IMR-90 (cell line): ENCODE measurements around the gene ELL2. TPM values are rescaled to one million over a fixed set of nuclear protein-coding genes. Genes with fewer than 3 reads are reported as not detected.

ENCODE experiments used
- ATAC-seq: fragments of 200-7000 bp; cut with Tn5 transposase; 2 replicates; pipeline ENCODE4 v1.9.1; 2020; ENCODE audit warnings: low read depth, mild to moderate bottlenecking, moderate library complexity
- BruUV-seq: library from RNA; stranded (reverse); fragments of 400-500 nt; replicated peaks from 2 replicates; lab custom pipeline; 2021; lab: Mats Ljungman, UMichigan
- CTCF ChIA-PET: fragments of 300-600 bp; formaldehyde crosslinking; extraction: SDS; loops from one replicate; lab custom pipeline; 2021; ENCODE audit warnings: antibody characterized with exemption; lab: Yijun Ruan, JAX
- POLR2A ChIA-PET: fragments of 300-600 bp; sonication (Branson Sonifier 250); formaldehyde crosslinking; loops from one replicate; lab custom pipeline; 2022; ENCODE audit warnings: antibody characterized with exemption; ENCODE audit not compliant: unreplicated experiment; lab: Charles Lee
- DNase-seq: peaks from one replicate; pipeline ENCODE4 v3.0.0; 2013
- H2AFZ ChIP-seq: replicated peaks from 2 replicates; pipeline ENCODE3; 2013; ENCODE audit warnings: low read length, mild to moderate bottlenecking; ENCODE audit not compliant: poor library complexity
- H2AK5ac ChIP-seq: 2 replicates; pipeline ENCODE4 v1.6.1; 2013; ENCODE audit warnings: low read depth, low read length, inconsistent platforms
- H2AK9ac ChIP-seq: replicated peaks from 2 replicates; pipeline ENCODE3; 2013; ENCODE audit warnings: mild to moderate bottlenecking, low read depth, low read length, moderate library complexity; ENCODE audit not compliant: poor library complexity
- H2BK120ac ChIP-seq: 2 replicates; pipeline ENCODE4 v1.6.1; 2013; ENCODE audit warnings: low read depth, low read length, inconsistent platforms
- H2BK15ac ChIP-seq: 3 replicates; pipeline ENCODE4 v1.6.1; 2013; ENCODE audit warnings: low read depth, low read length, inconsistent platforms
- H2BK20ac ChIP-seq: 2 replicates; pipeline ENCODE4 v1.6.1; 2013; ENCODE audit warnings: low read depth, mild to moderate bottlenecking, inconsistent platforms, low read length, moderate library complexity
- H2BK5ac ChIP-seq: 2 replicates; pipeline ENCODE4 v1.6.1; 2013; ENCODE audit warnings: mild to moderate bottlenecking, low read depth, low read length, inconsistent platforms; ENCODE audit not compliant: poor library complexity, severe bottlenecking
- H3K14ac ChIP-seq: replicated peaks from 2 replicates; pipeline ENCODE4 v1.6.1; 2013; ENCODE audit warnings: low read depth, low read length, inconsistent platforms
- H3K18ac ChIP-seq: 2 replicates; pipeline ENCODE4 v1.6.1; 2013; ENCODE audit warnings: low read depth, low read length, control low read depth
- H3K23ac ChIP-seq: 2 replicates; pipeline ENCODE4 v1.6.1; 2013; ENCODE audit warnings: low read depth, low read length, inconsistent platforms
- H3K27ac ChIP-seq: 2 replicates; pipeline ENCODE4 v1.5.1; 2013; ENCODE audit warnings: mild to moderate bottlenecking, control low read depth, low read length; ENCODE audit not compliant: insufficient read depth
- H3K27me3 ChIP-seq: 2 replicates; pipeline ENCODE4 v1.6.1; 2013; ENCODE audit warnings: low read length; ENCODE audit not compliant: control insufficient read depth, insufficient read depth
- H3K36me3 ChIP-seq: 2 replicates; pipeline ENCODE4 v1.6.1; 2013; ENCODE audit warnings: low read length, mixed read lengths; ENCODE audit not compliant: control insufficient read depth, insufficient read depth
- H3K4ac ChIP-seq: 2 replicates; pipeline ENCODE4 v1.6.1; 2013; ENCODE audit warnings: low read depth, low read length, inconsistent platforms
- H3K4me1 ChIP-seq: 2 replicates; pipeline ENCODE4 v1.6.1; 2013; ENCODE audit warnings: low read length, mixed read lengths; ENCODE audit not compliant: control insufficient read depth, insufficient read depth
- H3K4me2 ChIP-seq: 2 replicates; pipeline ENCODE4 v1.6.1; 2013; ENCODE audit warnings: low read depth, mild to moderate bottlenecking, control low read depth, low read length, moderate library complexity
- H3K4me3 ChIP-seq: 2 replicates; pipeline ENCODE4 v1.5.1; 2013; ENCODE audit warnings: low read depth, mild to moderate bottlenecking, control low read depth, low read length, moderate library complexity; ENCODE audit not compliant: insufficient read depth
- H3K56ac ChIP-seq: 2 replicates; pipeline ENCODE4 v1.6.1; 2013; ENCODE audit warnings: low read length, inconsistent platforms; ENCODE audit not compliant: insufficient read depth; ENCODE audit errors: extremely low read depth
- H3K79me1 ChIP-seq, 2 experiments: 2 replicates each; pipeline ENCODE4 v1.6.1; 2013; ENCODE audit warnings: low read length in 2 of 2, inconsistent platforms in 1 of 2, low read depth in 1 of 2
- H3K9ac ChIP-seq: 2 replicates; pipeline ENCODE4 v1.6.1; 2013; ENCODE audit warnings: low read depth, low read length, control low read depth
- H3K9me1 ChIP-seq: 2 replicates; pipeline ENCODE4 v1.6.1; 2013; ENCODE audit warnings: low read length, inconsistent platforms; ENCODE audit not compliant: insufficient read depth
- H3K9me3 ChIP-seq: 2 replicates; pipeline ENCODE4 v1.6.1; 2013; ENCODE audit warnings: low read length; ENCODE audit not compliant: control insufficient read depth, insufficient read depth
- H4K20me1 ChIP-seq: 2 replicates; pipeline ENCODE4 v1.6.1; 2013; ENCODE audit warnings: low read length, inconsistent platforms; ENCODE audit not compliant: insufficient read depth
- H4K5ac ChIP-seq: 2 replicates; pipeline ENCODE4 v1.6.1; 2013; ENCODE audit warnings: mild to moderate bottlenecking, low read depth, low read length, control low read depth
- H4K8ac ChIP-seq, 2 experiments: 2 replicates each; pipeline ENCODE4 v1.6.1; 2013; ENCODE audit warnings: low read depth in 2 of 2, low read length in 2 of 2, control low read depth in 1 of 2, inconsistent platforms in 1 of 2
- H4K91ac ChIP-seq: 2 replicates; pipeline ENCODE4 v1.6.1; 2013; ENCODE audit warnings: low read depth, low read length, inconsistent platforms; ENCODE audit not compliant: insufficient read depth
- CEBPB ChIP-seq: IDR thresholded peaks from 2 replicates; pipeline ENCODE4 v1.6.1; 2012; ENCODE audit warnings: low read depth, low read length, improper control_type of control experiment
- FOS ChIP-seq: fragments of 150-350 bp; IDR thresholded peaks from 2 replicates; pipeline ENCODE4 v1.6.1; 2016; ENCODE audit warnings: low read depth, low read length
- MAFK ChIP-seq: IDR thresholded peaks from 2 replicates; pipeline ENCODE4 v1.6.1; 2012; ENCODE audit warnings: low read depth, low read length, improper control_type of control experiment
- POLR2A ChIP-seq: IDR thresholded peaks from 2 replicates; pipeline ENCODE4 v1.6.1; 2012; ENCODE audit warnings: mild to moderate bottlenecking, low read depth, low read length
- WGBS, 2 experiments: methylation state at CpG; one replicate each; pipeline versions ENCODE4 v1.1.5 to v1.1.7; 2013; ENCODE audit warnings: missing lambda C conversion rate in 2 of 2; ENCODE audit not compliant: insufficient read length in 1 of 2; ENCODE audit errors: extremely low coverage in 2 of 2; 5-methylcytosine and 5-hydroxymethylcytosine counted together
- dilution Hi-C: fragments of 300-500 bp; cut with HindIII; formaldehyde crosslinking; loops from one replicate; pipeline ENCODE4 v1.14.3; 2018; ENCODE audit warnings: low sequenced_read_pairs; ENCODE audit not compliant: unreplicated experiment
- in situ Hi-C: fragments of 300-500 bp; cut with MboI; formaldehyde crosslinking; loops from 3 replicates; pipeline ENCODE4 v1.14.3; 2019; ENCODE audit warnings: low sequenced_read_pairs, inconsistent platforms, mixed read lengths
- intact Hi-C: fragments of 100-400 bp; cut with micrococcal nuclease; formaldehyde crosslinking; loops from 2 replicates; pipeline ENCODE4 v1.10.0; 2022
- polyA plus RNA-seq, 3 experiments: library from polyadenylated mRNA; depleted of rRNA; stranded (reverse); fragments of >200 nt; gene quantifications; 2 replicates each; pipeline ENCODE4 v1.2.3, GENCODE V29; 2012; ENCODE audit warnings: low replicate concordance in 1 of 3
- total RNA-seq: library from RNA; depleted of rRNA; stranded (reverse); fragments of >200 nt; gene quantifications from 2 replicates; pipeline ENCODE4 v1.2.3, GENCODE V29; 2012

ELL2 gene
- total and polyA plus RNA-seq, 2 of the 4 experiments (the other 2 are of a cell fraction) = 61.4 to 92.5 TPM

DNA sequence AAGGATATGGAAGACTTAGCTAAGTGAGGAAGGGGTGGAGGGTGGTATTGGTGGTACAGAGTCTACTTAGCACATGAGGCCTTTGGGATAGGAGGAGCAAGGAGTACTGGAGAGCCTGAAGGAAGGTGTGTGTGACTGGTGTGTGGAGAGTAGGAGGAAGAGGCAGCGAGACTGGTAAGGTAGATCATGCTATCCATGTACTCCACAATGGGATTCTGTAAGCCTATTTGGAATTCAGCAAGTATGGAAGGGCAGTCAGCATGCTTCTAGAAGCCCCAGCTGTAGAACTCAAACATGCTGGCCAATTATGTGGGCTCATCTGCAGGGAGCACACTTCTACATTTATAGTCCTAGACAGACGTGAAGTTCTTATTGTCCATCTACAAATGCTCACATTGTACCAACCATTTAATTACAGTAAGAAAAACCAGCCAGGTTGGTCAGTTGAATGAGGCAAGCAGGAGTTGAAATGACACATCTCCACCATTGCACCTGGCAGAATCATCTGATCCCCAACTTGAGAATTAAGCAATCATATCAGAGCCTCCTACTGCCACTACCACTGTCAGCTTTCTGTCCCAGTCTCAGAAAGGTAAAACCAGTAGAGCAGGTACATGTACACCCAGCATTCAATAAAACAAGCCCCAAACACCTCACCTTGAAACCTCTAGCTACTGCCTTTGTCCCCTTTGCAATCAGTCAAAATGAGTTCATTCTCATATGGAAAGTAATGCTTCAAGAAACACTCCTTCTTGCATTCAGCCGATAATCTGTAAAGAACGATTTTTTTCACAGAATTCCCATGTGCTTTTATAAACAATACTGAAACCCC lies 78.2 kb downstream of the ELL2 start:
- H4K20me1 ChIP-seq = no peaks in the 10 kb centered on the region; the same call in 1 of the 2 replicates
- intact Hi-C loops (no loop called here), dilution Hi-C loops (no loop called here), in situ Hi-C loops (no loop called here)
- H2AK9ac ChIP-seq = no peak overlapping the region
- no peak overlapping the region for H3K4me2 ChIP-seq
- peaks cover 23% of the 10 kb centered on the region for H3K36me3 ChIP-seq
- H2BK5ac ChIP-seq = peak overlapping the region; percentile 59
- no peaks in the 10 kb centered on the region for H3K9me3 ChIP-seq
- BruUV-seq = no TSS peak
- no peak overlapping the region for H2BK120ac ChIP-seq
- peak overlapping the region; percentile 63; the same call in 1 of the 2 replicates for H2AK5ac ChIP-seq
- H4K91ac ChIP-seq = 0 out of 2 replicates have a peak overlapping the region, but pooled peaks have one; percentile 1
- no peak overlapping the region for H3K9ac ChIP-seq
- H3K56ac ChIP-seq = no peak overlapping the region
- no peak overlapping the region for H2BK15ac ChIP-seq
- H2AFZ ChIP-seq = no peak overlapping the region
- no peak overlapping the region for H2BK20ac ChIP-seq
- 0 out of 2 replicates have a peak overlapping the region, but pooled peaks have one; percentile 4 for H3K18ac ChIP-seq
- no CpG with 5 or more reads among the region's 4 CpGs for WGBS, 2 experiments
- ChIA-PET POLR2A (interaction anchor here (0.7 kb wide), 1 partner anchor 268 kb away, joined by 4 read pairs; no protein-coding TSS in a partner anchor), CTCF (no interaction called here)
- H3K23ac ChIP-seq = peak overlapping the region; percentile 18; the same call in 1 of the 2 replicates
- H3K14ac ChIP-seq = peak overlapping the region; percentile 31; the same call in 1 of the 2 replicates
- no peak overlapping the region for H3K4ac ChIP-seq
- peak overlapping the region; percentile 47; the same call in 1 of the 2 replicates for H3K27ac ChIP-seq
- peak overlapping the region; percentile 14 for H4K5ac ChIP-seq
- peaks cover 13 to 34% of the 10 kb centered on the region in 2 experiments for H3K79me1 ChIP-seq
- peak overlapping the region in 1 of 2 experiments; percentile 60; a peak in 1 of 4 replicates for H4K8ac ChIP-seq
- no peak overlapping the region for H3K4me3 ChIP-seq
- no peaks in the 10 kb centered on the region for H3K27me3 ChIP-seq
- peaks cover 15% of the 10 kb centered on the region for H3K4me1 ChIP-seq
- TF ChIP-seq CEBPB (peak; percentile 44; the same call in 1 of the 2 replicates), MAFK (no peak), FOS (no peak), POLR2A (peak; percentile 45; the same call in 1 of the 2 replicates)
- DNase-seq (no peak), ATAC-seq (no peak)
- peaks cover 20% of the 10 kb centered on the region for H3K9me1 ChIP-seq
